GM12891 (cell line): ENCODE results near the gene TMEM11.

ENCODE experiments used
- POLR2A ChIP-seq: IDR thresholded peaks from 2 replicates; pipeline ENCODE4 v1.6.1; 2011; ENCODE audit warnings: low read depth, low read length, control low read depth
- POLR2AphosphoS5 ChIP-seq: IDR thresholded peaks from 2 replicates; pipeline ENCODE4 v1.6.1; 2011; ENCODE audit warnings: low read depth, low read length, control low read depth
- POU2F2 ChIP-seq: IDR thresholded peaks from 2 replicates; pipeline ENCODE4 v1.6.1; 2011; ENCODE audit warnings: low read depth, mild to moderate bottlenecking, control low read depth, low read length, moderate library complexity
- TAF1 ChIP-seq: IDR thresholded peaks from 2 replicates; pipeline ENCODE4 v1.6.1; 2011; ENCODE audit warnings: low read depth, low read length, control low read depth

- TF ChIP-seq POLR2AphosphoS5 (no peak), TAF1 (no peak), POLR2A (no peak), POU2F2 (no peak)
Measured at GRCh38 chr17:21231533-21231932, 17.6 kb upstream of the TMEM11 start.
